CD14-positive monocyte (primary cell): Measurements from ENCODE around the gene ZNHIT2. TPM values are rescaled to one million over a fixed set of nuclear protein-coding genes. Genes with fewer than 3 reads are reported as not detected.

Source experiments
- DNase-seq, 3 donors: peaks; one replicate each; pipeline ENCODE4 v3.0.0-alpha.2; 2011 to 2022
- H2AFZ ChIP-seq: 2 replicates; pipeline ENCODE4 v1.6.0; 2012; ENCODE audit warnings: mild to moderate bottlenecking, low read depth, low read length, inconsistent platforms; ENCODE audit not compliant: insufficient read depth, poor library complexity, severe bottlenecking
- H3K27ac ChIP-seq, 2 donors: 1 replicate in 1 of 2; 2 replicates in 1 of 2; pipeline ENCODE4 v1.5.1; 2012 to 2013; ENCODE audit warnings: low read length in 2 of 2, control low read depth in 1 of 2, inconsistent platforms in 1 of 2, low read depth in 1 of 2, mild to moderate bottlenecking in 1 of 2
- H3K27me3 ChIP-seq, 2 donors: one replicate each; pipeline versions ENCODE4 v1.6.0 to v1.6.1; 2011 to 2013; ENCODE audit warnings: low read length in 2 of 2; ENCODE audit not compliant: control insufficient read depth in 2 of 2, insufficient read depth in 2 of 2
- H3K36me3 ChIP-seq, 2 donors: replicated peaks in 1 of 2; 1 replicate in 1 of 2; 2 replicates in 1 of 2; pipeline versions ENCODE4 v1.5.1 to v1.6.1; 2012 to 2013; ENCODE audit warnings: low read length in 2 of 2, control low read depth in 1 of 2, inconsistent platforms in 1 of 2, mild to moderate bottlenecking in 1 of 2; ENCODE audit not compliant: insufficient read depth in 2 of 2, control insufficient read depth in 1 of 2
- H3K4me1 ChIP-seq, 2 donors: 1 replicate in 1 of 2; 2 replicates in 1 of 2; pipeline versions ENCODE4 v1.5.1 to v1.6.1; 2012 to 2013; ENCODE audit warnings: low read length in 2 of 2, control low read depth in 1 of 2, inconsistent platforms in 1 of 2, mild to moderate bottlenecking in 1 of 2, moderate library complexity in 1 of 2; ENCODE audit not compliant: insufficient read depth in 2 of 2, control insufficient read depth in 1 of 2
- H3K4me2 ChIP-seq: replicated peaks from 2 replicates; pipeline ENCODE3; 2012; ENCODE audit warnings: low read length, moderate library complexity, mild to moderate bottlenecking; ENCODE audit not compliant: poor library complexity, severe bottlenecking; ENCODE audit errors: extremely low read depth
- H3K4me3 ChIP-seq, 3 experiments: fragments of 200-600 bp in 1 of 3; sonication (generic) in 1 of 3; replicated peaks in 1 of 3; 1 replicate in 2 of 3; 2 replicates in 1 of 3; pipeline ENCODE4 v1.5.1; 2011 to 2013; ENCODE audit warnings: low read length in 3 of 3, mild to moderate bottlenecking in 3 of 3, control low read depth in 2 of 3, low read depth in 2 of 3, inconsistent platforms in 1 of 3, moderate library complexity in 1 of 3
- H3K79me2 ChIP-seq: 2 replicates; pipeline ENCODE4 v1.6.0; 2012; ENCODE audit warnings: mild to moderate bottlenecking, control low read depth, inconsistent platforms, low read length, moderate library complexity; ENCODE audit not compliant: insufficient read depth
- H3K9ac ChIP-seq: 2 replicates; pipeline ENCODE4 v1.6.0; 2017; ENCODE audit warnings: low read length, mild to moderate bottlenecking; ENCODE audit not compliant: insufficient read depth, poor library complexity, severe bottlenecking
- H3K9me3 ChIP-seq, 2 donors: replicated peaks in 1 of 2; 1 replicate in 1 of 2; 2 replicates in 1 of 2; pipeline versions ENCODE4 v1.5.1 to v1.6.1; 2012 to 2013; ENCODE audit warnings: low read length in 2 of 2, control low read depth in 1 of 2; ENCODE audit not compliant: control insufficient read depth in 1 of 2, insufficient read depth in 1 of 2
- H4K20me1 ChIP-seq: 2 replicates; pipeline ENCODE4 v1.6.0; 2012; ENCODE audit warnings: mild to moderate bottlenecking, low read length, control low read depth, moderate library complexity; ENCODE audit not compliant: insufficient read depth
- H3K27ac Mint-ChIP-seq, 7 donors: one replicate each; pipeline ENCODE4 v1.8.0; 2020; ENCODE audit warnings: mild to moderate bottlenecking in 7 of 7, mixed read lengths in 7 of 7, moderate library complexity in 6 of 7, inconsistent platforms in 2 of 7
- H3K27me3 Mint-ChIP-seq, 3 donors: one replicate each; pipeline ENCODE4 v1.8.0; 2021 to 2022; ENCODE audit warnings: low read depth in 3 of 3, mild to moderate bottlenecking in 3 of 3, mixed read lengths in 3 of 3, moderate library complexity in 3 of 3, inconsistent platforms in 1 of 3
- H3K36me3 Mint-ChIP-seq, 2 donors: one replicate each; pipeline ENCODE4 v1.8.0; 2020; ENCODE audit warnings: mixed read lengths in 2 of 2, inconsistent platforms in 1 of 2, mild to moderate bottlenecking in 1 of 2
- H3K4me1 Mint-ChIP-seq: one replicate; pipeline ENCODE4 v1.8.0; 2020; ENCODE audit warnings: mild to moderate bottlenecking, mixed read lengths
- H3K4me3 Mint-ChIP-seq, 2 donors: one replicate each; pipeline ENCODE4 v1.8.0; 2020; ENCODE audit warnings: mild to moderate bottlenecking in 2 of 2, mixed read lengths in 2 of 2, moderate library complexity in 1 of 2
- H3K9me3 Mint-ChIP-seq, 7 donors: one replicate each; pipeline ENCODE4 v1.8.0; 2020 to 2022; ENCODE audit warnings: mixed read lengths in 7 of 7, mild to moderate bottlenecking in 6 of 7, moderate library complexity in 6 of 7, inconsistent platforms in 2 of 7
- WGBS: methylation state at CpG from one replicate; pipeline ENCODE4 v1.1.5; 2013; ENCODE audit warnings: missing lambda C conversion rate; ENCODE audit not compliant: insufficient coverage; 5-methylcytosine and 5-hydroxymethylcytosine counted together
- intact Hi-C, 2 donors: fragments of 100-400 bp; cut with micrococcal nuclease; formaldehyde crosslinking; loops; one replicate each; pipeline versions ENCODE4 v1.15.0 to v1.15.1; 2023
- polyA plus RNA-seq, 3 donors: library from polyadenylated mRNA; depleted of rRNA in 1 of 3; unstranded in 2 of 3; stranded (reverse) in 1 of 3; fragments of 300-500 nt in 2 of 3; fragments of >200 nt in 1 of 3; fragmentation: Illumina TruSeq in 2 of 3; gene quantifications; 1 replicate in 2 of 3; 2 replicates in 1 of 3; pipeline ENCODE4 v1.2.3, GENCODE V29; 2012 to 2021
- TF ChIP-seq, protein P1 (sequence below): fragments of 200-600 bp; IDR thresholded peaks from one replicate; pipeline ENCODE4 v1.8.0; 2022; ENCODE audit warnings: antibody characterized with exemption, mild to moderate bottlenecking

Gene ZNHIT2
- polyA plus RNA-seq, 3 donors: 2.1 to 9.4 (median 5.8) TPM

GRCh38 chr11:65100674-65101350 lies 16.7 kb downstream of the ZNHIT2 start:
- Histone ChIP-seq H3K36me3 (peaks cover 12 to 55% of the 10 kb centered on the region in 2 donors), H3K79me2 (peaks cover 40% of the 10 kb centered on the region)
- WGBS: 100% methylated on average over 2 of the region's 6 CpGs

DNA sequence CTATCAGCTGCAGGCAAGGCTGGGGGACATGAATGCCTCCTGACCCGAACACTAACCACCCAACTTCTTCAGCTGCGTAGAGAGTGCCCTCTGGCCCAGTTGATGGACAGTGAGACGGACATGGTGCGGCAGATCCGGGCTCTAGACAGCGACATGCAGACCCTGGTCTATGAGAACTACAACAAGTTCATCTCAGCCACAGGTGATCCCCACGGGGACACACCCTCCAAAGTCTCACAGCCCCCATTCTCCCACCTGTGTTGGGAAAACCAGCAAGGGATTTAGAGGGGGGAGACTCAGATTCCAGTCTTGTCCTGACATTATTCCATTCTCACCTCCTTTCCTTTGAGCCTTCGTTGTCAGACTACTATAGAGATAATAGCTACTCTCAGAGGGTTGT lies 20.6 kb downstream of the ZNHIT2 start:
- TF ChIP-seq, protein P1, sequence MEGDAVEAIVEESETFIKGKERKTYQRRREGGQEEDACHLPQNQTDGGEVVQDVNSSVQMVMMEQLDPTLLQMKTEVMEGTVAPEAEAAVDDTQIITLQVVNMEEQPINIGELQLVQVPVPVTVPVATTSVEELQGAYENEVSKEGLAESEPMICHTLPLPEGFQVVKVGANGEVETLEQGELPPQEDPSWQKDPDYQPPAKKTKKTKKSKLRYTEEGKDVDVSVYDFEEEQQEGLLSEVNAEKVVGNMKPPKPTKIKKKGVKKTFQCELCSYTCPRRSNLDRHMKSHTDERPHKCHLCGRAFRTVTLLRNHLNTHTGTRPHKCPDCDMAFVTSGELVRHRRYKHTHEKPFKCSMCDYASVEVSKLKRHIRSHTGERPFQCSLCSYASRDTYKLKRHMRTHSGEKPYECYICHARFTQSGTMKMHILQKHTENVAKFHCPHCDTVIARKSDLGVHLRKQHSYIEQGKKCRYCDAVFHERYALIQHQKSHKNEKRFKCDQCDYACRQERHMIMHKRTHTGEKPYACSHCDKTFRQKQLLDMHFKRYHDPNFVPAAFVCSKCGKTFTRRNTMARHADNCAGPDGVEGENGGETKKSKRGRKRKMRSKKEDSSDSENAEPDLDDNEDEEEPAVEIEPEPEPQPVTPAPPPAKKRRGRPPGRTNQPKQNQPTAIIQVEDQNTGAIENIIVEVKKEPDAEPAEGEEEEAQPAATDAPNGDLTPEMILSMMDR: no peak
- no peaks in the 10 kb centered on the region for H3K27me3 ChIP-seq
- Mint-ChIP-seq H3K27me3 (peaks cover 0 to 3% (median 0%) of the 10 kb centered on the region in 3 donors), H3K4me3 (peak overlapping the region; percentile 15 to 94), H3K27ac (peak overlapping the region in 6 of 7 donors; percentile 46 to 98 (median 88)), H3K36me3 (peaks cover 10 to 14% of the 10 kb centered on the region in 2 donors), H3K9me3 (peaks cover 0 to 2% (median 0%) of the 10 kb centered on the region in 7 donors), H3K4me1 (peaks cover 15% of the 10 kb centered on the region)
- no peaks in the 10 kb centered on the region for H3K9me3 ChIP-seq
- DNase-seq: no peak
- H4K20me1 ChIP-seq: peaks cover 4% of the 10 kb centered on the region
- peak overlapping the region; percentile 95 for H2AFZ ChIP-seq
- no peak overlapping the region for H3K9ac ChIP-seq
- peaks cover 36% of the 10 kb centered on the region for H3K79me2 ChIP-seq
- intact Hi-C loops: loop anchor here in 1 of 2 donors (1.0 kb wide), 1 partner anchor 13 kb away; the partner anchor contains the start of genes CDCA5 and ZFPL1
- WGBS: 67% methylated on average over 7 of the region's 8 CpGs
- peaks cover 6 to 17% of the 10 kb centered on the region in 2 donors for H3K36me3 ChIP-seq
- H3K4me1 ChIP-seq: peaks cover 9 to 19% of the 10 kb centered on the region in 2 donors
- H3K27ac ChIP-seq: peak overlapping the region; percentile 30 to 88
- peak overlapping the region; percentile 82 for H3K4me2 ChIP-seq
- H3K4me3 ChIP-seq: peak overlapping the region in 1 of 3 experiments; percentile 95

More at GRCh38 chr11:65100674-65101350, 16.7 kb downstream of the ZNHIT2 start:
- DNase-seq: no peak
- Histone ChIP-seq H3K9me3 (no peaks in the 10 kb centered on the region), H3K4me3 (no peak overlapping the region), H3K27ac (no peak overlapping the region), H3K27me3 (no peaks in the 10 kb centered on the region), H2AFZ (no peak overlapping the region), H3K4me2 (no peak overlapping the region), H4K20me1 (peaks cover 4% of the 10 kb centered on the region), H3K9ac (no peak overlapping the region), H3K4me1 (peaks cover 6 to 16% of the 10 kb centered on the region in 2 donors)
- Mint-ChIP-seq H3K4me1 (peaks cover 12% of the 10 kb centered on the region), H3K4me3 (no peak overlapping the region), H3K27me3 (no peaks in the 10 kb centered on the region), H3K36me3 (peaks cover 24 to 37% of the 10 kb centered on the region in 2 donors), H3K27ac (no peak overlapping the region), H3K9me3 (peaks cover 0 to under 1% (median 0%) of the 10 kb centered on the region in 7 donors)
- TF ChIP-seq, protein P1: peak; percentile 20
- intact Hi-C loops: no loop called here
